HG02763 (cell line): ENCODE measurements around the gene NOX4.

Experiments
- ATAC-seq: cut with Tn5 transposase; IDR thresholded peaks from one replicate; pipeline ENCODE4 v1.9.1; 2021; ENCODE audit warnings: mild to moderate bottlenecking, moderate library complexity; ENCODE audit not compliant: unreplicated experiment

The NOX4 gene

DNA sequence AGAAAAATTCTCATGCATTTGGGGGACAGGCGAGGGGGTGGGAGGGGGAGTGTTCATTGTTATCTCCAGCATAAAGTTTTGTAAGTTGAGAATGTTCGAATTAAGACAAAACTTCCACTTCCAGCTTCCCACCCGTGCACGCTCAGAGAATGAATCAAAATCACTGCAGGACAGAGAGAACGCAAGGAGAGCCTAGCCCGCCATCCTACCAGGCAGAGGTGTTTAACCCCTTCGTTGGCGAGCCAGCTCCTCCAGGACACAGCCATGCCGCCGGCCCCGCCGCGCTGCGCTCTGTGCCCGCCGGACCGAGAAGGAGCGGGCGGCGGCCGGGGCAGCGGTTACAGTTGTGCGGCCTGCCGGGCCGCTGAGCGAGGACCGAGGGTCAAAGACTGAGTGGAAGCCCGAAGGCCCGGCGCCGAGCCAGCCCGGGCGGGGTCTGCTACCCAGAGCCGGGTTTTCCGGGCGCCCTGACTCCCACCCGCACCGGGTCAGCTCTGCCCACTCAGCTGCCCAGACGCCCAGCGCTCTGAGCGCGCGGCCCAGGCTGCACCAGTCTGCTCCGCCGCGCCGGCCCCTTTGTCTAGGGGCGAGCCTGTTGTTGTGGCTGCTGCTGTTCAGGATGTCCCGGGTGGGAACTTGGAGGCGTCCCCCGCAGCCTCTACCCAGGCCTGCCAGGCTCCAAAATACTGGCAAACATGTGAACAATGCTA is at the start of gene NOX4:
NOX4 (minus strand) TSS at position 395 of the 710 bp plus-strand sequence; CDS start at position 266, 129 bp downstream.
- ATAC-seq = no peak

DNA sequence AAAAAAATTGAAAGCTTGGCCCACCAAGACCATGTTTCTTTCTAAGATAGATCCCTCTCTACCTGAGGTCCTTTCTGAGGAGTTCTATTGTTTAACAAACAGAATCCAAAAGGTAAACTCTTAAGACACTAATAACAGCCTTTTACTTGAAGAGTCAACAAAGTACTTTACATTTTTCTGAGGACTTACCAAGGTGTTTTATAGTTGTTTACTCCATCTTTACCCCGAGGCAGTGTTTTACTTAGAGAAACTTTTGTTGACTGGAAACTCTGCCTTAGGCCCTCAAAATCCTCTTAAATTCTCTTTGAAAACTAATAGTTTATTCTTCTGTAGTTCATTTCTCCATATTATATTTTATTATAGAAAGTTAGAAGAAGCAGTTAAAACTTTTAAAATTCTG is 49.7 kb upstream of the NOX4 start:
- no peak for ATAC-seq

DNA sequence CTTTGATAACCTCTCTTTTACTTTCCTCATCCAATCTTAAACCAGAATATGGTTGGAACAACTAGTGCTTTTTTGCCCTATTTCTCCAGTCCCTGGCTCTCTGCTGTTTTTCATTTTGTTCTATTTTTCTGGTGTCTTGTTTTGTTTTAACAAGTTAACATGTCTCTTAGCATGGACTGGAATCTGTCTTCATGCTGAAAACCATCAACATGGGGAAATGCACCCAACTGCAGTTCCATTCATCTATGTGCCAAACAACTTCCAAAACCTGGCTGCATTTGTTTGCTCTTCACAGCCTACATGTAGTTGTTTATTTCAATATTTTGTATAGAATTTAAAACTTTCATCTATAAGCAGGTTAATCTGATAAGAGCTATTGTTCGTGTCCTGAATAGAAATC is 46.8 kb upstream of the NOX4 start:
- ATAC-seq = no peak

DNA sequence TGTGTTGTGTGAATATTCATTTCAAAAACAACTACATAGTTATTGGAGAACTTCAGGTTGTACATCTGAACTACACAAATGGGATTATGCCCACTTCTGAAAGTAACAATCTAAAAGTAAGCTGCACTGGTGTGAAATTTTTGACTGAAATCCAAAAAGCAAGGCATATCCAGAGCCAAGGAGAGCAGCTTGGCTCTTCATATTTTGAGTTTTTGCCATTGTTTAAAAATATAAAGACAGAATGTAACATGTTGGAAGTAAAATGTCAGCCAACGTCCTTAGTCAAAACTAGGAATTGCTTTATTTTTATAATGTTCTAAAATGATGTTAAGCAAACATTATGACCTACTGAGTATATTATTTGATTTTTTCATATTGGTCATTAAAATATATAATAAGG is 45.8 kb upstream of the NOX4 start:
- no peak for ATAC-seq

DNA sequence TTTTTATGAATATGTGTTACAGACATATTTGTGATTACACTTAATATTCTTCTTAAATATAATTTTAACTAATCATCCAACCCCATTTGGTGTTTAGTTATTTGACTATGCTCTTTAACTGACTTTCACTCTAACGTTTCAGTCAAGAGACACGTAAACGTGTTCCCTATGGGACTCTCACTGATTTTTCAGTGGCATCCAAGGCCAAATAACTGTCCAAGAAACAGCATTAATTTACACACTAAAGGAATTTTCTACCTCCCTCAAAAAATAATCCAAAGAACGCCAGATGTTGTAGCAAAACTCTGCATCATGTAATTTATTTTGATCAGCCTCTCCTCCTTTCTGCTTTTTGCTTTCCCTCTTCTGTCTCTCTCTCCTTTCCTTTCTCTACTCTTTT is 44.0 kb upstream of the NOX4 start:
- ATAC-seq = no peak

DNA sequence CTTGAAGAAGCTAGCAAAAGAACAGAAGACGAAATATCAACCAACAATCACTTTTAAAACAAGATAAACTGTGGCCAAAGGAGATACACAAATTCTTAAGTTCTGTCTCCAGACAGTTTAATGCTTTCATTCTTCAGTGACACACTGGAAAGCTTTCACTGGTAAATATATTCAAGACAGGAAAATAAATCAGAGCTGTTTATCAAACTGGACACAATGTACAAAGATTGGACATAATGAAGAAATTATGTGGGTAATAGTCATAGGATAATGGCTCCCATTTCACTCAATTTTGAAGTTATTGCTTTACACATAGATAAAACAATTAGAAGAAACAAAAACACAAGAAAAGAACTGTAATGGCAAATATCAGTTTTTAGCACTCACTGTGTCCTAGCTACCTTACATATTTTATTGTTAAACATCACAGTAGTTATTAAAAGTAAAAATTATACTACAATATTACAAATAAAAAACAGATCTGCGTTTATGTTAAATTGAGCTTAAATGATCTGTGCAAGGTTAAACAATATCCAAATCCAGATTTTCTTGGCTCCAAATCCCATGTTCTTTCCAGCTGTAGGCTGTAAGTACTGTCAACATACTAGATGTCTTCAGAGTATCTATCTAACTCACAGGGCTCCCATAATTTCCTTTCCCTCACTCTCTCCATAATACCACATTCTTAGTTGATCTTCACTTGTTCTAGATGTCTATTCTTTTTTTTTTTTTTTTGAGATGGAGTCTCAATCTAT is 38.6 kb upstream of the NOX4 start:
- ATAC-seq = no peak

DNA sequence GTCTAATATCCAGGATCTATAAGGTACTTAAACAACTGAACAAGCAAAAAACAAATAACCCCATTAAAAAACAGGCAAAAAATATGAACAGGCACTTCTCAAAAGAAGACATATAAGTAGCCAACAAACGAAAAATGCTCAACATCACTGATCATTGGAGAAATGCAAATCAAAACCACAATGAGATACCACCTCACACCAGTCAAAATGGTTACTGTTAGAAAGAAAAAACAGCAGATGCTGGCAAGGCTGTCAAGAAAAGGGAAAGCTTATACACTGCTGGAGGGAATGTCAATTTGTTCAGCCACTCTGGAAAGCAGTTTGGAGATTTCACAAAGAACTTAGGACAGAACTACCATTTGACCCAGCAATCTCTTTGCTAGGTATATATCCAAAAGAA is 30.6 kb upstream of the NOX4 start:
- no peak for ATAC-seq

DNA sequence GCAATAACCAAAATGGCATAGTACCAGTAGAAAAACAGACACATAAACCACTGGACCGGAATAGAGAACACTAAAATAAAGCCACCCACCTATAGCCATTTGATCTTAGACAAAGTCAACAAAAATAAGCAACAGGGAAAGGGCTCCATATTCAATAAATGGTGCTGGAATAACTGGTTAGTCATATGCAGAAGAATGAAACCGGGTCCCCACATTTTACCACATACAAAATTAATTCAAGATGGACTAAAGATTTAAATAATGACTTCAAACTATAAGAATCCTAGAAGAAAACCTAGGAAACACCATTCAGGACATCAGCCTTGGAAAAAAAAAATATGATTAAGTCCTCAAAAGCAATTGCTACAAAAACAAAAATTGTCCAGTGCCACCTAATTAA is 30.1 kb upstream of the NOX4 start:
- ATAC-seq = no peak

DNA sequence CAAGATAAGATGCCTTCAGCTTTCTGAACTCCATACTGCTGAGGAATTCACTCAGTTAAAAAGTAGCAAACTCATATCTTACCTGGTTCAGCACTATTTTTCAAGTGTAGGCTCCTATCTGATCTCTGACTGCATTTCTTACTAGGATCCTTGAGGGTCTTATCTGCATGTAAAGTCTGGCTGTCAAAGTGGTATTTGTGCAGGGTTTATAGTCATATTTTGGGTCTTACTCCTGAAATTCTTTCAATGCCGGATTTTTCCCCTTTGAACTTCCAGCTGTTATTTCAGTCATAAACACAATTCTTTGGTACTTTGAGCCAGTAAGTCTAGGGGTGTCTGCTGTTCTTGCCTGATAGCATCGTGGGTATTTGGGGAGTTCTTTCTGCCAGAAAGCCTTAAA is 25.3 kb upstream of the NOX4 start:
- ATAC-seq = no peak

GRCh38 chr11:89508544-89508943 is 17.4 kb upstream of the NOX4 start:
- ATAC-seq = no peak

- ATAC-seq = no peak
These were observed 13.1 kb upstream of the NOX4 start for GRCh38 chr11:89504270-89504669.

DNA sequence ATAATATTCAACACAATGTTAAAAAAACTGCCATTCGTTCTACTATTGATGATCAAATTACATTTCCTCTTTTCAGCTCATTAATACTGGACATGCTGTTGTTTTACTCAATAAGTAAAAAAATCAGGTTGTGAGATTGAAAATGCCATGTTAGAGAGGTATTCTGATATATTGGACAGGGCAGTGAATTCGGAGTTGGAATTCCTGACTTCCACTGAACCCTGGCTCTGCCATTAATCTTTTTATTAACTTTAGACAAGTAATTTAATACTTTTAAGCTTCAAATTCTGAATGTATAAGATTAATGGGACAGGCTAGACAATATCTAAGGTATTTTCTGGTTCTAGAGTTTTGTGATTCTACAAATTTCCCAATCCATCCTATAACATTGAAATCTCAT is 12.2 kb upstream of the NOX4 start:
- ATAC-seq = no peak

DNA sequence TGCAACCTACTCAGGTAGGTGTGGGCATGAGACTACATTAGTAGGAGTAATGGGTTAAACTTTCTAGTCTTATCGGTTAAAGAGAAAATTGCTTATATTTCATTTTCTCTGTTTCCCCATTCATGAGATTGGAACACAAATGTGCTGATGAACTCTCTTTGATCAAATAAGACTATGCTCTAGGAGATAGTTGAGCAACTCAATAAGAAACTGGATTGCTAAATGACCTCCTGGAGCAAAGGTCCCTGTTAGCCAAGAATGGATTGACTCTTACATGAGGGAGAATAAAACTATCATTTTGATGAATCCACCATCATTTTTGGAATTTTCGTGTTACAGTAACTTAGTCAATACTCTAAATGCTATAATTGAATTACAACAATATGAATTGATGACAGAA is 11.1 kb upstream of the NOX4 start:
- ATAC-seq = no peak

DNA sequence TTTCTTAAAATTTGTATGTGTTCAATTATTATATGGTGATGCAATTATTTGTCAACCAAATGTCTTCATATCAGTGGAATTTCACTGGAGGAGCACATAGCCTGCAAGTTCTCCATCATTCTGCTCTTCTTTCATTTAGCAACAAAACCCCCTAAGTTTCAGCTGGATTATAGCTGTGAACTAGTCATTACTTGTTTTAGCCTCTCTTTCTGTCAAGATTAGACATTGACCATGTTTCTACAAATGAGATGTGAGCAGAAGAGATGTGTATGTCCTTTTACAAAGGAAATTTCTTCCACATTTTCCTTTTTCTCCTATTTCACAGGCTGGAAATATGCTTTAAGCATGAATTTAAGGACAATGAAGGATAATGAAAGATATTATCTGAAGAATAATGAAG is 9.2 kb upstream of the NOX4 start:
- no peak for ATAC-seq

GRCh38 chr11:89498845-89499448 is 7.8 kb upstream of the NOX4 start:
- ATAC-seq = no peak

DNA sequence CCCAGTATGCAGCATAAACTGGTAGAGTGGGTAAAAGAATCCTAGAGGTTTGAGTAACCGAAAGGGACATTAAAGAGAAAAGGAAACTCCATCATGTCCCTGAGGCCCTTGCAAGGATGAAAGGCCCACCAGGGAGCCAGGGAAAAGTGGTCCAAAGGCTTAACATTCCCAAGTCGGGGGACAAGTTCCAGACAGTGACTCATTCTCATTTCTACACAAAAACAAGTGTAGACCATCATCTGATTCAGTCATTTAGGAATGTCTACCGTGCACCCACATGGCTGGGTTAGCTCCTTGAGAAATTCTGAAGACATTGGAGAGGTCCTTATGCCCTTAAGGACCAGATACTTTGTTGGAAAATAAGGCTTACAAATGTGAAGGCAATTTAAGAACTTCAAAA is 4.8 kb upstream of the NOX4 start:
- no peak for ATAC-seq

GRCh38 chr11:89493431-89493830 is 2.3 kb upstream of the NOX4 start:
- no peak for ATAC-seq

- ATAC-seq = no peak
These were observed 584 bp downstream of the NOX4 start for GRCh38 chr11:89490602-89490980.

DNA sequence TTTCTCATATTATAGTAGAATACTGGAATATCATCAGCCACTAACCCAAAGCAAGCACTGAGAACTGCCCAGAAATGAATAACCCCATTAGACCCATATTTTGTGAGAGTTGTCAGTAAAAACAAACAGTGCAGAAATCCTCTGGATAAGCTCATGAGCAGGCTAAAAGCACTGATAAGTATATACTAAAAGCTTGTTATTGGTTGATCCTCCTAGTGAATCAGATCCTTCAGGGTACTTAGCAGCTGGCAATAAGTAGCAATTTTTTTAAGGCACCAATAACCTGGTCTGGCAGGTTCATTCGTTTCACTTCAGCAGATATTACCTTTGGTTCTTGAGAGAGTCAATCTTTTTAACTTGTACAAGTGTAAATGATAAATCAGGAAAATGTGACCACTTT is 1.2 kb downstream of the NOX4 start:
- ATAC-seq = no peak

DNA sequence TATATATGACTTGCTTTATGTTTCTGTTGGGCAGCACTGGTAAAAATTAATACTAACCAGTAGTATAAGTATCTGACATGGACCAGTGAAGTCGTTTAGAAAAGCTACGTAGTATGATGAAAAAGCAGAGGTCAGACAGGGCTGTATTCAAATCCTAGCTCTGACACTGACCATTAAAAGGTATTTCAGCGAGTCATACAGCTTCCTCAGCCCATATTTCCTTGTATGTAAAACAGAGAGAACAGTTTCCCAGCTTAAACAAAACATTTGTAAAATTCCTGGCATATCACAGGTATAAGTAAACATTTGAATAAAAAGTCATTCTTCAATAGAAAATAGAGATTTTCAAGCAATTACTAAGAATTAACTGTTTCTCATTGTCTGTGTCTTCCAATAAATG is 4.2 kb downstream of the NOX4 start:
- ATAC-seq = no peak

- ATAC-seq = no peak
These were observed 6.3 kb downstream of the NOX4 start for GRCh38 chr11:89484896-89485295.

DNA sequence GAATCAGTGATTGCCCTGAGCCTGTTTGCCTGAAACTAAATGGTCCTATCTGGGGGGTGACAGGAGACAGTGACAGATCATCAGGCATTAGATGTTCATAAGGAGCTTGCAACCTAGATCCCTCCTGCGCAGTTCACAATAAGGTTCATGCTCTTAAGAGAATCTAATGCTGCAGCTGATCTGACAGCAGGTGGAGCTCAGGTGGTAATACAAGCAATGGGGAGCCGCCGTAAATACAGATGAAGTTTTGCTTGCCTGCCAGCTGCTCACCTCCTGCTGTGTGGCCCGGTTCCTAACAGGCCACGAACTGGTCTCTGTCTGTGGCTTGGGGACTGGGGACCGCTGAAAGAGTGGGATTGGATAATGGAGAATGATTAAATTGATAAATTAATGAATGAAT is 14.0 kb downstream of the NOX4 start:
- ATAC-seq = no peak
